ENCODE measurements around the gene B4GALNT2. TPM values are rescaled to one million over a fixed set of nuclear protein-coding genes. Genes with fewer than 3 reads are reported as not detected.

Gene B4GALNT2
- polyA plus RNA-seq, 1 donor = 0.16 TPM

- DNase-seq (ENCODE audit: low read depth) = no peak
Measured at GRCh38 chr17:49210158-49211029, 77.8 kb downstream of the B4GALNT2 start, which contains the start of the genes ABI3 and GNGT2. Gene ABI3 (plus strand): TSS chr17:49210707. CDS start chr17:49210725, 18 bp downstream. Gene GNGT2 (minus strand): TSS chr17:49210574. CDS start chr17:49207422, 3,152 bp downstream.

- no peak for DNase-seq (ENCODE audit: low read depth)
Measured at GRCh38 chr17:49213399-49213798, 80.8 kb downstream of the B4GALNT2 start.

- DNase-seq (ENCODE audit: low read depth) = no peak
Measured at GRCh38 chr17:49213847-49214246, 81.3 kb downstream of the B4GALNT2 start.

GRCh38 chr17:49214676-49215360 lies 82.2 kb downstream of the B4GALNT2 start:
- DNase-seq (ENCODE audit: low read depth) = no peak

- no peak for DNase-seq (ENCODE audit: low read depth)
Measured at GRCh38 chr17:49216482-49216881, 83.9 kb downstream of the B4GALNT2 start.

GRCh38 chr17:49216953-49217650 lies 84.5 kb downstream of the B4GALNT2 start:
- no peak for DNase-seq (ENCODE audit: low read depth)

- DNase-seq (ENCODE audit: low read depth) = no peak
Measured at GRCh38 chr17:49217651-49218413, 85.3 kb downstream of the B4GALNT2 start.

- DNase-seq (ENCODE audit: low read depth) = no peak
Measured at GRCh38 chr17:49218941-49219913, 86.7 kb downstream of the B4GALNT2 start.

- no peak for DNase-seq (ENCODE audit: low read depth)
Measured at GRCh38 chr17:49219987-49220386, 87.4 kb downstream of the B4GALNT2 start.

- DNase-seq (ENCODE audit: low read depth) = no peak
Measured at GRCh38 chr17:49223168-49223516, 90.6 kb downstream of the B4GALNT2 start.

- no peak for DNase-seq (ENCODE audit: low read depth)
Measured at GRCh38 chr17:49223517-49224197, 91.1 kb downstream of the B4GALNT2 start.

- no peak for DNase-seq (ENCODE audit: low read depth)
Measured at GRCh38 chr17:49224198-49224996, 91.8 kb downstream of the B4GALNT2 start.

GRCh38 chr17:49224997-49225337 lies 92.4 kb downstream of the B4GALNT2 start:
- DNase-seq (ENCODE audit: low read depth) = no peak

- DNase-seq (ENCODE audit: low read depth) = no peak
Measured at GRCh38 chr17:49225554-49226236, 93.1 kb downstream of the B4GALNT2 start.

Measured in forelimb muscle (tissue), 1 donor.